ENCODE data around the gene ITGB6.
"Not testable (repeated sequence)": the region's sequence is repeated elsewhere in the genome, so short reads cannot be mapped to it uniquely, and the experiment has no call there.

ITGB6 gene

GRCh38 chr2:160181146-160181836, 18.8 kb downstream of the ITGB6 start:
- DNase-seq: peak; percentile 78

- DNase-seq: not testable (repeated sequence)
These were observed 19.4 kb downstream of the ITGB6 start for GRCh38 chr2:160180690-160181089.

- DNase-seq: no peak
These were observed 19.9 kb downstream of the ITGB6 start for GRCh38 chr2:160180172-160180571.

DNA sequence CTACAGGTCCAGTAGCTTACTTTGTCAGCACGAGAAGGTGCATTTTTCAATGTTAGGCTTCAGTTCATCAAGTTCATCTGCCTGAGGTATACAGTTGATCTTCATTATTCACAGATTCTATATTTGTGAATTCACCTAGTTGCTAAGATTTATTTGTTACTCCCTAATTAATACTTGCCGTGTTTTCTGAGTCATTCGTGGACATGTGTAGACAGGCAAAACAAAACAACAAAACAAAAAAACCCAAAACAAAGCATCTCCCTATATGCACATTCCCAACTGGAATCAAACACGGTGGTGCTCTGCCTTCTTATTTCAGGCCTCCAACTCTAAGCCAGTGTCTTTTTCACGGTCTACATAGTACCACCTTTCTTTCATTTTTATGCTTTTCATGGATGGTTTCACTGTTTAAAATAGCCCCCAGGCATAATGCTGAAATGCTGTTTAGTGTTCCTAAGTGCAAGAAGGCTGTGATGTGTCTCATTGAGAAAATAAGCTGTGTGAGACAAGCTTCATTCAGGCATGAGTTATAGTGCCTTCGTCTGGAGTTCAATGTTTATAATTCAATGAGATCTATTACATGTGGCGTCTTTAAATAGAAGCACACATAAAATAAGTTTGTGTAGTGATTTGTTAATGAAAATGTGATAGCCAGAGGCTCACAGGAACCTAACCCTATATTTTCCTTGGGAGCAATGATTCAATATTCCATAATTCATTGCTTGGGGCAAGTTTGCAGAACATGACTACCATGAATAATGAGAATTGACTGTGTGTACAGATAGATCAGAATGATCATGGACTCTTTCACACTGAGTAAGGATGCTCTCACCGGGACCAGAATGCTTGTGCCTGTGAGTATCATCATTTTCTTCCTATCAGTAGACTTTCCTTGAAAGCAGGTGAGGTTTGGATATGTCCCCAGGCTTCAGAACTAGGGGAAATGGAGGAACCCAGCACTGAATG, 24.6 kb downstream of the ITGB6 start:
- no peak for DNase-seq

DNA sequence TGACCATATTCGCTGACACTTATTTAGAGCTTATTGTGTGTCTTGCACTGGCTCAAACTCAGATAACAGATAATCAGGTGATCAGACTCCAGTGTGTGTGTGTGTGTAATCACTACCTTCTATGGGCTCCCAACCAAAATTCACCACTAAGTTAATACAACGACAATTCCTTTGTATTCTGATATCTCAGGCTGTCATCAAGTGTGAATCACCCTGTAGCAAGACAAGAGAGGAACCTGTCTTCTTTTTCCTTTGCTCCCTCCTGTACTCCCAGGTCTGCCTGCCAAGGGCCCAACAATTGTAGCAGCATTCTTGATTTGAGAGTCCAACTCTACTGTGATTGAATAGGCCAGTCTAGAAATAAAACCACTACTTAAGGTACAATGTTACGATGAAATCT, 25.8 kb downstream of the ITGB6 start:
- no peak for DNase-seq

GRCh38 chr2:160169988-160170387, 30.1 kb downstream of the ITGB6 start:
- no peak for DNase-seq

DNA sequence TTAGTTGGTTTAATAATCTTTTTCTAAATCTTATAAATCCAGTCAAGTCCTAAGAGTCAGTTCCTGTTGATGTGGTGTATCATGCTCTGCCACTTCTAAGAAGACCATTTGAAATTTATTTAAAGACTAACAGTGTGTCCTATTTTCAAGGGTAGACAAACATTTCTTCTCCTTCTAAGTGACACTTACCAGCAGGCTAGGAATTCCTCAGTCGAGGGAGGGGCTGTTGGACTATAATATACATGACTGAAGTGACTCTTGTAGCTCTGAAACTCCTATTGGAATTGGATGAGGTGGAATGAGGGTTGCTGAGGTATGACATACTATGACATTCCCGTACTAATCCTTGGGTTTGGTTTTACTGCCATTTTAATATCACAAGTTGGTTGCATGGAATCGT, 30.6 kb downstream of the ITGB6 start:
- DNase-seq: no peak

DNA sequence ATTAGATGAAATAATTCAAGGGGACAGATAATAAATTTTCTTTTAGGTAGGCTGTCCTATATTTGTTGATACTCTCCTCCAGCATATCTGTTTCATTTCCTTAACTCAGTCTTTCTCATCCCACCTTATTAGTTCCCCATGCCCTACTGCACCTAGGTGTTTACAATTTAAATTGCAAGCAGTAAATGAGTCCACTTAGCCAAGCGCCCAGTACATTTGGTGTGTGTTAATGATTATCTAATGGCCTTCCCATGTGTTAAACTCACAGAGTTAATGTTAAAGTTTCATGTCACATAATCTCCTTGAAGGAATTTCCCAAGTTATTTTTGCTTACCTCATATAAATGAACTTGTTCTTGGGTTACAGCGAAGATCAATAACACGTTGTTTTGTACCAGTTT, 31.2 kb downstream of the ITGB6 start:
- no peak for DNase-seq

- no peak for DNase-seq
These were observed 32.9 kb downstream of the ITGB6 start for GRCh38 chr2:160167089-160167740.

- no peak for DNase-seq
These were observed 34.1 kb downstream of the ITGB6 start for GRCh38 chr2:160165996-160166395.

DNA sequence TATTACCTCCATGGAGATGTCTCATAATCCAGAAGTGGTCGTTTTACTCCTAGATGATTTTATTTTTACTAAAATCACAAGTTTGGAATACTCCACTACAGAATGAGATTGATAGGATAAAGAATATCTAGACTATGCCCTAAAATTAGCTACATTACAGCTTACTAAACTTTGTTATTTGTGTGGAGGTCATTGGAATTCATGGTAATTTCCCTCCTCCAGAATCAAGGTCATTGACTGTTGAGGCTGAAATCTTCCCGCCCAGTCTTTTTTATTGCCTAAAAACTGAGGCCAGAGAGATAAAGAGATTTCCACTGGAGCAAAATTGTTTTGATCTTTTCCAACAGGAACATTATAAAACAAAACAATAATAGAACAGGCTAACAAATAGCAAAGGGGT, 35.0 kb downstream of the ITGB6 start:
- no peak for DNase-seq

GRCh38 chr2:160157861-160158829, 41.9 kb downstream of the ITGB6 start:
- no peak for DNase-seq

DNA sequence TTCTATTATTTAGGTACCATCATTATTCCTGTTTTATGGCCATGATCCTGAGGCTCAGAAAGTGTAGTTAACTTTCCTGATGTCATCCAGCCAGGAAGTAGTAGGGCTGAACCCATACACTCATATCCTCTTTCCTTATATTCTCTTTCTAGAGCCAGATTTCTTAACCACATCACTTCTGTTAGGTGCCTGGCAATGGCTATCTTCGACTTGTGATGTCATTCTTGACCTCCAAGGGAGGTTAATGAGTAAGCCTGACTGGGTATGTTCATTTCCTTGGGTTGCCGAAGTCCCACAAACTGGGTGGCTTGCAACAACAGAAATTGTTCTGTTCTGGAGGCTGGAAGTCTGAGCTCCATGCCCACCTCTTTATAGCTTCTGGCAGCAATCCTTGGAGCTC, 43.4 kb downstream of the ITGB6 start:
- DNase-seq: no peak

DNA sequence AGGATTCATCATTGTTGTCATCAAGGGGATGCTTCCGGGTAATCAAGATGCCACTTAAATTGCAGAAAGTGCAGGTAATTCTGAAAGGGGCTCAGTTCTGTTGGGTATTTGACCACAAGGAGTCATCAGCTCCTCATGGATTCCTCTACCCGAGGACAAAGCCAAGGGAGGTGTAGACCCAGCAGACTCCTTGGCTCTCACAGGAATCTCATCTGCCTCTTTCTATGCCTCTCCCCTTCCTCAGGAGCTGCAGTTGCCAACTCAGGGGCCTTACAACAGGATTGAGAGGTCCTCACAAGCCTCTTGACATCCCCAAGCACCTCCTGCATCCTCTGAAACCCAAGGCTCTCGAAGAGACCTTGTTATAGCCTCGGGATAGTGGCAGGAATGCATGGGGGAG, 44.0 kb downstream of the ITGB6 start:
- DNase-seq: no peak

- DNase-seq: not testable (repeated sequence)
These were observed 51.7 kb downstream of the ITGB6 start for GRCh38 chr2:160148419-160148818.

DNA sequence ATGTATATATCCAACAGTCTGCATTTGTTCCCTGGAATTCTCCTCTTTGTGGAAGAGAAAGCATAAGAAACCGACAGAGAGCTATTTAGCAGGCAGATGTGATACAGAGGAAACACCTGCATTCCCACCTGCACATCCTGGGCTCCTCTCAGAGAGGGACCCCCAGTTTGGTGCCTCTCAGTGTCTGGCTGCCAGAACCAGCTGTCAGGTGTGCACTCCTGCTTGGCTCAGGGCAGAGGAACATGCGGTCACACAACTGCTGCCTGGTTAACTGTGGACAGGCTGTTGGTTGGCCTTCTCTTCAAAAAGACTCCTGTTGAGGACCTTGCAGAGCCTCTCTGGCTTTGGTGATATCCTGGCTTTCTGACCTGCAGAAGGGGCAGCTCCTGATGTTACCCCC, 54.6 kb downstream of the ITGB6 start:
- DNase-seq: no peak

GRCh38 chr2:160144280-160144990, 55.6 kb downstream of the ITGB6 start:
- DNase-seq: peak; percentile 17

DNA sequence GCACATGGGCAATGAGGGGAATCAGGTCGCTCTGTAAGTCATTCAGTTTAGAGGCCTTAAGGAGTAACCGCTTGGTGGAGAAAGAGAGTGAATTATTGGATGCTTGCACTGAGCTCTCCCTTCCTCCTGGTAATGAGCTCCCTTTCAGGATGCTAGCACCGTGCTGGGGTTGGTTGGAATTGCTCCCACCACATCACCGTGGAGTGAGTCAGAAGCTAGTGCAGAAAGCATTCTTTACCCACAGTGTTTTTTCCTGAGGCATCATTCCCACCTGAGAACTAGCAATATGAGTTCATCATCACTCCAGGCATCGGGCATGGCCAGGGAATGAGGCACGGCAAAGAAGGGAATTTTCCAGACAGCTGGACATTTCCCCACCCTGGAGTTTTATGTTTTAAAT, 57.6 kb downstream of the ITGB6 start:
- no peak for DNase-seq

GRCh38 chr2:160141912-160142311, 58.2 kb downstream of the ITGB6 start:
- DNase-seq: no peak

GRCh38 chr2:160141419-160141818, 58.7 kb downstream of the ITGB6 start:
- DNase-seq: no peak

DNA sequence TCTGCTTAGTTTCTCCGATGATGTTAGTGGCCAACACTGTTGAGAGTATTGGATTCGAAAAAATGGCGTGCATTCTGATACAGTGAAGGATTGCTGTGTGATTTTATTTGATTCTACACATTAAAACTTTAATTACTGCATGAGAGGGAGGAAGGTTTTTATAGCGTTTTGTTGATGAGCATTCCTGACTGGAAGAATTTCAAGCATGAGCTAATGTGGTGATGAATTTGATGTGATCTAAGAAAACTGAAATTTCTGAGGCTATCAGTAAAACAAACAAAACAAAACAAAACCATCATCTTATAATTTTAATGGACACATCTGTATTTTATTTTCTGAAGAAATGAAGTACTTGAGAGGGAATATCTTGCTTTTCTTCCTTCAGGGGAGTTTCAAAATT, 59.6 kb downstream of the ITGB6 start:
- no peak for DNase-seq

DNA sequence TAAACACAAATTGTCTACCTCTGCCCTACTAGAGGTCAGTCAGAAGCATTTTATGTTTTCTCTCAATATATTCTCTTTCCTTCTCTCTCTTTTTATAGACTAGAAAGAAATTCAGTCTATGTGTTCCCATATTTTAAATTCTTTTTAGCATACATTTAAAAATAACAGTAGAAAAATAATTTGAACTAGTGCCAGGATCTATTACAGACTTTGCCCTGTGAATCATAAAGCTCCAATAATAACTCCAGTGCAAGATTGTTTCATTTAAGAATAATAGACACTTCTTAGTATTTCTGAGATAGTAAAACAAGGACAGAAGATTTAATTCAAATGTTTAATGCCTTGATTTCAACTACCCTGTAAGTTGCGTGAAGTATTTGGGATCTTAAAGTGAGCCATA, 60.1 kb downstream of the ITGB6 start:
- DNase-seq: no peak
